ENCODE data around the gene FAM227A.
"Not testable (repeated sequence)": the region's sequence is repeated elsewhere in the genome, so short reads cannot be mapped to it uniquely, and the experiment has no call there.

FAM227A gene

DNA sequence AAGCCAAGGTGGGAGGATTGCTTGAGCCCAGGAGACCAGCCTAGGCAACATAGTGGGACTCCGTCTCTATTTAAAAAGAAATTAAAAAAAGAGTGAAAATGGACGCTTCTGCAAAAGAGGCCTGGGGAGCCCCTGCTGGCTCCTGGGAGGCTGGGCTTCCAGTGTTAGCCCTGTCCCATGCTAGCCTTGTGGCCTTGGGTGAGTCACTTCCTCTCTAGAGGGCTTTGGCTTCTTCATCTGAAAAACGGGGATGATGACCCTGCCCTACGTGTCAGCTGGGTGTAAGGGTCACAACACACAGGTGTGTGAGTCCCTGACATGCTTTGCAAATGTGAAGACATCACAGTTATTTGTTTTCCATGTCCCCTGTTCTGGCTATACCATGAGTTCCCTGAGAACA, 32.8 kb downstream of the FAM227A start:
- Histone ChIP-seq H3K4me3 (ENCODE audit: low read depth, low read length) (no peak overlapping the region), H3K9ac (ENCODE audit: low read depth, low read length) (no peak overlapping the region), H3K36me3 (ENCODE audit: control insufficient read depth, insufficient read depth, low read length) (no peaks in the 10 kb centered on the region), H3K4me1 (ENCODE audit: control insufficient read depth, insufficient read depth, low read length) (no peaks in the 10 kb centered on the region), H3K27me3 (ENCODE audit: control insufficient read depth, insufficient read depth, low read length) (no peaks in the 10 kb centered on the region), H3K9me3 (ENCODE audit: control insufficient read depth, insufficient read depth, low read length) (no peaks in the 10 kb centered on the region)

DNA sequence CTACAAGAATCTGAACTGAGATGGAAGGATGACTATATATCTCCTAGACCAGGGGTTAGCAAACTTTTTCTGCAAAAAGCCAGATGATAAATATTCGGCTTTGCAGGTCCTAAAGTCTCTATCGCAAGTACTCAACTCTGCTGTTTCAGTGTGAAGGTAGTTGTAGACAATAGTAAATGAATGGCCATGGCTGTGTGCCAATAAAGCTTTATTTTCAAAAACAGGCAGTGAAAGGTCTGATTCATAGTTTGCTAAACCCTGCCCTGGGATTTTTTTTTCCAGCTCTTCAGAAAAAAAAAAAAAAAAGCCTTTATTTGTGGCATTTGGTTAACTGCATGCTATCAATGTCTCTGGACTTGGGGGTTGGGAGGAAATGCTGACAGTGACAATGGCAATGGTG, 37.5 kb downstream of the FAM227A start:
- H3K9me3 ChIP-seq (ENCODE audit: control insufficient read depth, insufficient read depth, low read length) = no peaks in the 10 kb centered on the region
- no peak overlapping the region for H3K4me3 ChIP-seq (ENCODE audit: low read depth, low read length)
- H3K4me1 ChIP-seq (ENCODE audit: control insufficient read depth, insufficient read depth, low read length) = no peaks in the 10 kb centered on the region
- H3K9ac ChIP-seq (ENCODE audit: low read depth, low read length) = no peak overlapping the region
- H3K36me3 ChIP-seq (ENCODE audit: control insufficient read depth, insufficient read depth, low read length) = peaks cover 4% of the 10 kb centered on the region
- no peaks in the 10 kb centered on the region for H3K27me3 ChIP-seq (ENCODE audit: control insufficient read depth, insufficient read depth, low read length)

DNA sequence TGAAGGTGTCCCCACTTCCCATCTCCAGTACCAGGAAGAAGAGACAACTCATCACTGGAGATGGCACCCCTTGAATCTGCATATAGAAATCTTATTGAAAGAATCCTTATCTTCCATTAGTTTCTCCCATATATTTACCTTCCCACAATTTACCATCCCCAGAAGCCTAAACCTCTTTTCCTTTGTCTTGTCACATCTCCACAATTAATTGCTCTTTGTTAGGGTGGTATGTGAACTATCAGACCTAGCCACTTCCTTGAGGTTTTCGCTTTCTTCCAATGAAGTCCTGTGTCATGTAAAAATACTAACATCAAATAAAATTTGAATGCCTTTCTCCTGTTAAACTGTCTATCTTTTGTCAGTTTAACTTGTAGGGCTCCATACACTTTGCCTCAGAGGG, 37.9 kb downstream of the FAM227A start:
- H3K4me1 ChIP-seq (ENCODE audit: control insufficient read depth, insufficient read depth, low read length) = no peaks in the 10 kb centered on the region
- no peaks in the 10 kb centered on the region for H3K9me3 ChIP-seq (ENCODE audit: control insufficient read depth, insufficient read depth, low read length)
- no peak overlapping the region for H3K9ac ChIP-seq (ENCODE audit: low read depth, low read length)
- no peak overlapping the region for H3K4me3 ChIP-seq (ENCODE audit: low read depth, low read length)
- H3K27me3 ChIP-seq (ENCODE audit: control insufficient read depth, insufficient read depth, low read length) = no peaks in the 10 kb centered on the region
- peaks cover 4% of the 10 kb centered on the region for H3K36me3 ChIP-seq (ENCODE audit: control insufficient read depth, insufficient read depth, low read length)

DNA sequence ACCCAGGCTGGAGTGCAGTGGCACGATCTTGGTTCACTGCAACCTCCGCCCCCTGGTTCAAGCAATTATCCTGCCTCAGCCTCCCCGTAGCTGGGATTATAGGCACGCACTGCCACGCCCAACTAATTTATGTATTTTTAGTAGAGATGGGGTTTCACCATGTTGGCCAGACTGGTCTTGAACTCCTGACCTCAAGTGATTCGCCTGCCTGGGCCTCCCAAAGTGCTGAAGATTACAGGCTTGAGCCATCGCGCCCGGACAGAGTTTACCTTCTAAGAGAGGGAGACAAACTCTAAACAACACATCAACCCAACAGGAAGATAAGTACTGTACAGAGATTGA, 41.2 kb downstream of the FAM227A start:
- H3K9me3 ChIP-seq (ENCODE audit: control insufficient read depth, insufficient read depth, low read length); H3K27me3 ChIP-seq (ENCODE audit: control insufficient read depth, insufficient read depth, low read length); H3K9ac ChIP-seq (ENCODE audit: low read depth, low read length); H3K4me3 ChIP-seq (ENCODE audit: low read depth, low read length); H3K4me1 ChIP-seq (ENCODE audit: control insufficient read depth, insufficient read depth, low read length); H3K36me3 ChIP-seq (ENCODE audit: control insufficient read depth, insufficient read depth, low read length): not testable (repeated sequence)

DNA sequence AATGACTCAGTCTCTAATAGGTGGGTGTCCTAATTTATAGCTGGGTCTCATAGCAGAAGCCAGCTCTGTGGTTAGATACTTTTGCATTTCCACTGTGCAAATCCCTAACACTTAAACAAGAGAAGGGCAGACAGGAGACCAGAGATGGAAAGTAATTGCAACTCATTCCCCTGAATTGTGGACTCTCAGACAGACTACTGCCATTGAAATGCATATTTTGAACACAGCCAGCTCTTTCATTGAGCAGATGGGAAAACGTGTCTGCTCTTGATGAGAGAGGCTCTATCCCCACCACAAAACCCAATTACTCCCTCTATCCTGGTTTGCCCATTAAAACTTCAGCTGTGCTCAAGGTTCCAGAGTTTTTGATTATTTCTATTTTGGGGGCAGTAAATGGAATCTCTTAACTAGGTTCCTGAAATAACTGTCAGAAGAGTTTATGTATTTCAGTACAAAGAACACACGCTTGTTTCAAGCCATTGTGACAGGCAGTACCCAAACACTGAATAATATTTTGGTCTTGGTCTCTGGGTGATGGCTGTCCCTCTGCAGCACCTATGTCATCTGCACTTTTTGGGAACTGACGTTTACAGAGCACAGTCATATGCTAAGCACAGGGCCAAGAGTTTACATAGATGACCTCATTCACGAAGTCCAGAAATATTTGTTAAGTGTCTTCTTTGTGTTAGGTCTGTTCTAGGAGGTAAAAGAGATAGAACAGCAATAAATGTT, 41.7 kb downstream of the FAM227A start:
- Histone ChIP-seq H3K9me3 (ENCODE audit: control insufficient read depth, insufficient read depth, low read length) (no peaks in the 10 kb centered on the region), H3K4me1 (ENCODE audit: control insufficient read depth, insufficient read depth, low read length) (no peaks in the 10 kb centered on the region), H3K4me3 (ENCODE audit: low read depth, low read length) (no peak overlapping the region), H3K27me3 (ENCODE audit: control insufficient read depth, insufficient read depth, low read length) (no peaks in the 10 kb centered on the region), H3K36me3 (ENCODE audit: control insufficient read depth, insufficient read depth, low read length) (peaks cover 4% of the 10 kb centered on the region), H3K9ac (ENCODE audit: low read depth, low read length) (no peak overlapping the region)

DNA sequence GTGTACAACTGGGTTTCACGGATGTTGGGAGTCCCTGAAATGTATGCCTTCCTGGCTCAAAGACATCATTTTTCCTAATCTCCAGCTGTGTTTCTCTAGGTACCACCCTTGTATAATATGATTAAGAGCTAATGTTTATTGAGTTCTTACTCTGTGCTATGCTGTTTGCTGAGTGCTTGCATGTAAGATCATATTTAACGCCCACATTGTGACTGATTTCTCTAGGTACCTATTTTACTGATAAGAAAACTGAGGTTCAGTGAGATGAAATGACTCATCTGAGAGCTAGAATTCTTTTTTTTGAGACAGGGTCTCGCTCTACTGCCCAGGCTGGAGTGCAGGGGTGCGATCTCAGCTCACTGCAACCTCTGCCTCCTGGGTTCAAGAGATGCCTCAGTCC, 42.6 kb downstream of the FAM227A start:
- Histone ChIP-seq H3K27me3 (ENCODE audit: control insufficient read depth, insufficient read depth, low read length) (no peaks in the 10 kb centered on the region), H3K4me1 (ENCODE audit: control insufficient read depth, insufficient read depth, low read length) (no peaks in the 10 kb centered on the region), H3K9me3 (ENCODE audit: control insufficient read depth, insufficient read depth, low read length) (no peaks in the 10 kb centered on the region), H3K9ac (ENCODE audit: low read depth, low read length) (no peak overlapping the region), H3K36me3 (ENCODE audit: control insufficient read depth, insufficient read depth, low read length) (peaks cover 4% of the 10 kb centered on the region), H3K4me3 (ENCODE audit: low read depth, low read length) (no peak overlapping the region)

DNA sequence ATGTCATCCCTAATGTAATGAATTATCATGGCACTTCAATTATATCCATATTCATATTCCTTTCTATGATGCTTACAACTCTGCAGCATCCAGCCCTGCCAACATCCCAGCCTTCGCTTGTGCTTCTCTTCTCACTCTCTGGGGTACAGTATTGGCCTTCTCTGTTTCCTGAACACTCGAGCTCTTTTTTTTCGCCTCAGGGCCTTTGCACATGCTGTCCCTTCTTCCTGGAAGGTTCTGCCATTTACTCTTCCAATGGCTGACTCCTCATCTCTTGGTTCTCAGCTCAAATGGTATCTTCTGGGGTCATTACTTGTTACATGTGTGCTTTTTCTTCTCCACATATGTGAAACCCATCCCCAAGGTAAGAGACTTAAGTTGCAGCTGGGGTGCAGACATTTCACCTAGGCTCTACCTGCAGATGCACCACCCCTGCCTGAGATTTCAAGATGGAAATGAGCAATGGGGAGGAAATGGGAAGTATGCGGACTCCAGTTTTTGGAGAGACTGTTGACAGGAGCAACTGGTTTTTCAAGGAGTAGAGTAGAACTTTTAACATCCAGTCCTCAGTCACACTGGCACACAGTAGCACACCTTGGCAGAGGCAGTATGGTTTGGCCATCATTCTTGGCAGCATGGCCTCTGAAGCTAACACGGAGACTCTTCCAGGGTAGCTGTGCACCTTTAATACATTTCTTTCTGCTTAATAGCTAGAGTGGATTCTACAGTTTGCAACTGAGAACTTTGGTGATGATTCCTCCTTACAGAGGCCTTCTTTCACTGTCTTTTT, 43.8 kb downstream of the FAM227A start:
- Histone ChIP-seq H3K36me3 (ENCODE audit: control insufficient read depth, insufficient read depth, low read length) (peaks cover 2% of the 10 kb centered on the region), H3K9ac (ENCODE audit: low read depth, low read length) (no peak overlapping the region), H3K4me3 (ENCODE audit: low read depth, low read length) (no peak overlapping the region), H3K4me1 (ENCODE audit: control insufficient read depth, insufficient read depth, low read length) (no peaks in the 10 kb centered on the region), H3K27me3 (ENCODE audit: control insufficient read depth, insufficient read depth, low read length) (no peaks in the 10 kb centered on the region), H3K9me3 (ENCODE audit: control insufficient read depth, insufficient read depth, low read length) (no peaks in the 10 kb centered on the region)

DNA sequence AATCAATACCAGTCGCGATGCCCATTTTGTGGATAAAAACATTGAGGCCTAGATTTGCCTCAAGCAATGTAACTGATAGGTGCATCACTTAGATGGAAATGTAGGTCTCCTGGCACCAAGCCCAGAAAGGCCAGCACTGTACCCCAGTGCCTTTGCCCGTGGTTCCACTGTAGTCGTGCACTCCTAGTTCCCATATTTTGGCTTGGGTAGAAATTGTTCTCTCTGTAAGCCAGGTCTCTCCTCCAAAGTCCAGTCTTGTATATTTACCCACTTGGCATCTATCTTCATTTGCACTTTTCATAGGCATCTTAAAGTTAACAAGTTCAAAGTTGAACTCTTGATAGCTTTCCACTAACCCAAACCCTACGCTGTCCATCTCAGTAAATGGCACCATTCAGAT, 44.6 kb downstream of the FAM227A start:
- no peaks in the 10 kb centered on the region for H3K9me3 ChIP-seq (ENCODE audit: control insufficient read depth, insufficient read depth, low read length)
- no peak overlapping the region for H3K4me3 ChIP-seq (ENCODE audit: low read depth, low read length)
- H3K4me1 ChIP-seq (ENCODE audit: control insufficient read depth, insufficient read depth, low read length) = no peaks in the 10 kb centered on the region
- H3K27me3 ChIP-seq (ENCODE audit: control insufficient read depth, insufficient read depth, low read length) = no peaks in the 10 kb centered on the region
- no peaks in the 10 kb centered on the region for H3K36me3 ChIP-seq (ENCODE audit: control insufficient read depth, insufficient read depth, low read length)
- no peak overlapping the region for H3K9ac ChIP-seq (ENCODE audit: low read depth, low read length)

DNA sequence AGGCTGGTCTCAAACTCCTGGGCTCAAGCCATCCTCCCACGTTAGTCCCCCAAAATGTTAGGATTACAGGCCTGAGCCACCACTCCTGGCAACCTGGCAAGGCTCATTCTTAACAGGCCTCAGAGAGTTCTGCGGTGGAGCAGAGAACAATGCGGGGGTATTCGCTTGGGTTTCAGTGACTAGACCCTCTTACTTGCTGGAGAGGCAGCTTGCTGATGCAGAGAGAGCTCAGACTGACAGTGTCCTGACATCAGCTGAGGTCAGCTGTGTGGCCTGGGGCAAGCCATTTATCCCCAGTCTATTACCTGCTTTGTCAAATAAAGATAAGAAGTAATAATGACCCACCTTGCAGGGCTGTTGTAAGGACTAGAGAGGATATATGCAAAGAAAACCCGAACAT, 46.0 kb downstream of the FAM227A start:
- no peaks in the 10 kb centered on the region for H3K27me3 ChIP-seq (ENCODE audit: control insufficient read depth, insufficient read depth, low read length)
- H3K9ac ChIP-seq (ENCODE audit: low read depth, low read length) = no peak overlapping the region
- H3K4me3 ChIP-seq (ENCODE audit: low read depth, low read length) = no peak overlapping the region
- H3K36me3 ChIP-seq (ENCODE audit: control insufficient read depth, insufficient read depth, low read length) = no peaks in the 10 kb centered on the region
- no peaks in the 10 kb centered on the region for H3K9me3 ChIP-seq (ENCODE audit: control insufficient read depth, insufficient read depth, low read length)
- H3K4me1 ChIP-seq (ENCODE audit: control insufficient read depth, insufficient read depth, low read length) = no peaks in the 10 kb centered on the region

DNA sequence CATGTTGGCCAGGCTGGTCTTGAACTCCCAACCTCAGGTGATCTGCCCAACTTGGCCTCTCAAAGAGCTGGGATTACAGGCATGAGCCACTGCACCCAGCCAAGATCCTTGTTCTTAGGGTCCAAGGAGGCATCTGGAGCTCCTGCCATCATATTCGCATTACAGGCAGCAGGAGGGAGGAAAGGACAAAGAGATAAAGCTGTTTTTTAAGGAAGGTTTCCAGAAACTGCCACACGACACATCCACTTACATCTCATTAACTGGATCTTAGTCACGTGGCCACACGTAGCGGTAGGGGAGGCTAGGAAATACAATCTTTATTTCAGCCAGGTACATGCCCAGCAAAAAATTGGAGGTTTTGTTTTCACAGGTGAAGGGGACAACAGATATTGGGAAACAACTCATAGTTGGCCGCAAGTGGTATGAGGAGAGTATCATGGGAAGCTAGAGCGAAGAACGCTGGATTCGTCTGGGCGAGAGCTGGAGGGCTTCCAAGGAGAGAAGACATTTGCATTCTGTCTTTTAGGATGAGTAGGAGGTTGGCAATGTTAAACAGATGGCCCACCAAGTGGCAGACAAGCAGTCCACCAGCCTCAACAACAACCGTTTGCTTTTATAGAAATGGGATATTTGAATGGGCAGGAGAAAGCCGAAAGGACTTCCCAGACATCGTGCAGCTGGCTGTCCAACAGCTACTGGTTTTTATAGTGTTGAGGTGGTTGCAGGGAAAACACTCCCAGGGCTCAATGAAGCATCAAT, 47.0 kb downstream of the FAM227A start:
- no peaks in the 10 kb centered on the region for H3K9me3 ChIP-seq (ENCODE audit: control insufficient read depth, insufficient read depth, low read length)
- no peak overlapping the region for H3K4me3 ChIP-seq (ENCODE audit: low read depth, low read length)
- no peaks in the 10 kb centered on the region for H3K36me3 ChIP-seq (ENCODE audit: control insufficient read depth, insufficient read depth, low read length)
- H3K4me1 ChIP-seq (ENCODE audit: control insufficient read depth, insufficient read depth, low read length) = no peaks in the 10 kb centered on the region
- H3K9ac ChIP-seq (ENCODE audit: low read depth, low read length) = no peak overlapping the region
- H3K27me3 ChIP-seq (ENCODE audit: control insufficient read depth, insufficient read depth, low read length) = no peaks in the 10 kb centered on the region

DNA sequence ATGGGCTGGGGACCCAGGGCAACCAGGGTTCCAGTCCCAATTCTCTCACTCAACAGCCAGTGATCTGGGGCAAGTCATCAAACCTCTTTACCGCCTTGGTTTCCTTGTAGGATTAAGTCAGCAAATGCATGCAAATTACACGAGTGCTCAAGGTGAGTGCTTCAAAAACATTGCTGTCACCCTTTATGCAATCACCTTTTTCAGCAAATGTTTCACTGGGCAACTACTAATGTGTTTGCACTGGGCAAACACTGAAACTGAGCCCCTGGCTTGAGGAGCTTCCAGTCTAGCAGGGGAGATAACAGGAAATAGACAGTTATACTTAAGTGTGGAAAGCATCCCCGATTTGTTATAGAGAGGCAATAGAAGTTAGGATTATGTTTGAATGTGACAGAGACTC, 48.5 kb downstream of the FAM227A start:
- Histone ChIP-seq H3K4me3 (ENCODE audit: low read depth, low read length) (no peak overlapping the region), H3K9me3 (ENCODE audit: control insufficient read depth, insufficient read depth, low read length) (no peaks in the 10 kb centered on the region), H3K36me3 (ENCODE audit: control insufficient read depth, insufficient read depth, low read length) (no peaks in the 10 kb centered on the region), H3K9ac (ENCODE audit: low read depth, low read length) (no peak overlapping the region), H3K27me3 (ENCODE audit: control insufficient read depth, insufficient read depth, low read length) (no peaks in the 10 kb centered on the region), H3K4me1 (ENCODE audit: control insufficient read depth, insufficient read depth, low read length) (no peaks in the 10 kb centered on the region)

DNA sequence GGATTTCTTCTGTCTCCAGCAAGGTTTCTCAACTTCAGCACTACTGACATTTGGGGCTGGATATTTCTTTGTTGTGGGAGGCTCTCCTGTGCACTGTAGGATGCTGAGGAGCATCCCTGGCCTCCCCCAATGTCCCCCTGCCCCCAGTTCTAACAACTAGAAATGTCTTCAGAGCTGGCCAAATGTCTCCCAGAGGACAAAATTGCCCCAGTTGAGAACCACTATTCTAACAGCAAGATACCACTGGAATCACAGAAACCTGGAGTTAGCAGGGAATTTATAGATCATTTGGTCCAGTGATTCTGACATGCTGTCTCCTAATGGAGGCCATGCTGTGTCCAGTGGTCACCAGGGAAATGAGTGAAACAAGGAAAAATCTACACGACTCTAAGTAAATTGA, 54.0 kb downstream of the FAM227A start:
- peaks cover under 1% of the 10 kb centered on the region for H3K36me3 ChIP-seq (ENCODE audit: control insufficient read depth, insufficient read depth, low read length)
- H3K4me1 ChIP-seq (ENCODE audit: control insufficient read depth, insufficient read depth, low read length) = no peaks in the 10 kb centered on the region
- no peak overlapping the region for H3K9ac ChIP-seq (ENCODE audit: low read depth, low read length)
- no peaks in the 10 kb centered on the region for H3K27me3 ChIP-seq (ENCODE audit: control insufficient read depth, insufficient read depth, low read length)
- no peak overlapping the region for H3K4me3 ChIP-seq (ENCODE audit: low read depth, low read length)
- H3K9me3 ChIP-seq (ENCODE audit: control insufficient read depth, insufficient read depth, low read length) = no peaks in the 10 kb centered on the region
